Urinary bladder (tissue), 4 donors: ENCODE results near the gene ACADVL. TPM values are rescaled to one million over a fixed set of nuclear protein-coding genes. Genes with fewer than 3 reads are reported as not detected.

Source experiments
- DNase-seq: peaks from one replicate; pipeline ENCODE4 v3.0.0-alpha.2; 2015; ENCODE audit errors: extremely low spot score
- H3K27ac ChIP-seq: one replicate; pipeline ENCODE4 v1.5.1; 2013; ENCODE audit warnings: low read depth, mild to moderate bottlenecking, moderate library complexity
- H3K36me3 ChIP-seq: one replicate; pipeline ENCODE4 v1.6.1; 2013; ENCODE audit warnings: mild to moderate bottlenecking, moderate library complexity; ENCODE audit not compliant: insufficient read depth
- H3K4me1 ChIP-seq: one replicate; pipeline ENCODE4 v1.6.1; 2013; ENCODE audit warnings: mild to moderate bottlenecking, moderate library complexity; ENCODE audit not compliant: insufficient read depth
- H3K4me3 ChIP-seq: one replicate; pipeline ENCODE4 v1.5.1; 2013; ENCODE audit warnings: low read depth, low read length
- WGBS: extraction: QIAGEN DNeasy Blood & Tissue Kit; methylation state at CpG from one replicate; pipeline ENCODE4 v1.1.7; 2013; 5-methylcytosine and 5-hydroxymethylcytosine counted together
- polyA plus RNA-seq: library from polyadenylated mRNA; stranded (reverse); fragments of 200-250 nt; gene quantifications from one replicate; pipeline ENCODE4 v1.2.3, GENCODE V29; 2013
- total RNA-seq: library from RNA; depleted of rRNA; stranded (reverse); fragments of >200 nt; gene quantifications from one replicate; pipeline ENCODE4 v1.2.3, GENCODE V29; 2014
- donor health status: healthy with polysubstance abuse.
- donor health status: healthy.

Gene ACADVL
- total and polyA plus RNA-seq, 2 donors: 130 to 314 TPM

DNA sequence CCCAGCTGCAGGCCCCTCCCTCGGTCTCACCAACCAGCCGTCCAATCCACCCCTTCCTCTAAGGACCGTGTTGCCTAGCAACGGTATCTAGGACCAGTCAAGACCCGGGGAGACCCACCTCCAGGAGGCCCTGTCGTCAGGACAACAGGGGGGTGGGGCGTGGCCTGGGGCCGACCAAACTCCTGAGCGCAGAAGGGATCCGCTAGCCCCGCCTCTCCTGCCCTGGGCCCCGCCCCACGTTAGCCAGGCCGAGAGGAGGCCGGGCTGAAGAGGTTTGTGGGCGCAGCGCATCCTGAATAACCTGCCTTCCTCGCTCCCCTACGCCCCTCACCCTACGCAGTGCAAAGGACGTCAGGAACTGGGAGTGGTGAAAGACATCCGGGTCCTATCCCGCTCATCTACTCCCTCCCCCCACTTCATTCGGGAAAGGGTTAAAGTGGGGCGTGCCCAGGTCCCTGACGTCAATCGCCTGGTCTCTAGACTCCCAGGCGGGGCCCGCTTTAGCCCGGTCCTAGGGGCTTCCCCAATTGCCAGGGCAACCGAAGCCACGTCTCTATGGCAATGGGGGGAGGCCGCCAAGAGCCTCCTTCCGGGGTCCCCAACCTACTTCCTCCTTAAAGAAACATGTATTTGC, 14.8 kb upstream of the ACADVL start:
- under 1% methylated on average over 34 of the region's 34 CpGs for WGBS
- peak; percentile 85 for DNase-seq
- H3K27ac ChIP-seq: no peak overlapping the region

DNA sequence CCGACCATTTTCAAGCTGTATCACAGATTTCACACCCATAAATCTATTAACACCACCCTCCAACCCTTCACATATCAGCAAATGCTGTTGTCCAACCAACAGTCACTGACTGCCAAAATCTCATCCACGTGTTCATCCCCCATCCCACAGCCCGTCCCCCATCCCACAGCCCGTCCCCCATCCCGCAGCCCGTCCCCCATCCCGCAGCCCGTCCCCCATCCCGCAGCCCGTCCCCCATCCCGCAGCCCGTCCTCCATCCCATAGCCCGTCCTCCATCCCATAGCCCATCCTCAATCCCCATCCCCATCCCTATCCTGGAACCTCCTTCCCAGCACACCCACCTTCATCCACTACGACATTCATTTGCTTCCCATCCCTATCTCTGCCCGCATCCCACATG, 14.2 kb upstream of the ACADVL start:
- H3K36me3 ChIP-seq: no peaks in the 10 kb centered on the region
- peak overlapping the region; percentile 44 for H3K4me3 ChIP-seq
- no peak for DNase-seq
- WGBS: 28% methylated on average over 15 of the region's 15 CpGs
- H3K27ac ChIP-seq: no peak overlapping the region
- H3K4me1 ChIP-seq: no peaks in the 10 kb centered on the region

More for the DNA sequence above, 14.8 kb upstream of the ACADVL start:
- H3K4me1 ChIP-seq: no peaks in the 10 kb centered on the region
- no peaks in the 10 kb centered on the region for H3K36me3 ChIP-seq
- H3K4me3 ChIP-seq: peak overlapping the region; percentile 44

DNA sequence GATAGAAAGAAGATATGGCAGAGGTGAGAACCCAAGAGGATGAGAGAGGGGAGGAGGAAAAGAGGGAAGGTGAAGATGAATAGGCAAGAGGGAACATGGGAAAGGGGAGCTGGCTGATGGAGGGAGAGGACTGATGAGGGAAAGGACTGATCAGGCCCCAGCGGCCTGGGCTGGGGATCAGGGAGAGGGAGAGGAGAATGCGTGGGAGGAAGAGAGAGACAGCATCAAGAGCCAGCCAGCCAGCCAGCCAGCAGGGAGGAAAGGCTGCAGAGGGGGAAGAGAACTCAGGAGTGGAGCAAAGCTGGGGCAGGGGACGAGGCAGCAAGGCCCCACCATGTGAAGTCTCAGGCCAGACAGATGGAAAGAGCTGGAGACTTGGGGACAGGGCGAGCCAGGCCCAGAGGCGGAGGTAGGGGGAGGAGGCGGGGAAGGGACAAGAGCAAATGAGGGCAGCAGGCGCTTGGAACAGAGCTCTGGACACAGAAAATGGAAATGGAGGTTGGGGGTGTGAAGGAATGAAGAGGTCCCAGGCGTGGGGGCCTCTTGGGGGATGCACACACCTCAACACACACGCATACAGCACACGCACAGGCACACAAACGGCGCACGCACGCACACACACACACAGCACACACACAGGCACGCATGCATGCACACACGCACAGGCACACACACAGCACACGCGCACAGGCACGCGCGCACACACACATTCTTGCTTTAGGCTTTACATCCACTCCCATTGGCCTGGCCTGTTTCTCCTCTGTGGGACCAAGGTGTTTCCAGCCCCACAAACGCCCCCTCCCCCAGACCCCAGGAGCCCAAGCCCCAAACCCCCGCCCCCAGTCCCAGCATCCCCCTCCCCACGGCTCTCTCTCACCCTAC, 12.4 kb upstream of the ACADVL start:
- Histone ChIP-seq H3K4me1 (no peaks in the 10 kb centered on the region), H3K4me3 (no peak overlapping the region)
- 78% methylated on average over 24 of the region's 24 CpGs for WGBS

GRCh38 chr17:7208027-7208571, 11.6 kb upstream of the ACADVL start:
- Histone ChIP-seq H3K4me3 (no peak overlapping the region), H3K36me3 (no peaks in the 10 kb centered on the region), H3K4me1 (no peaks in the 10 kb centered on the region), H3K27ac (no peak overlapping the region)
- 59% methylated on average over 21 of the region's 21 CpGs for WGBS
- DNase-seq: no peak

More for the DNA sequence above, 12.4 kb upstream of the ACADVL start:
- Histone ChIP-seq H3K27ac (no peak overlapping the region), H3K36me3 (no peaks in the 10 kb centered on the region)
- no peak for DNase-seq

DNA sequence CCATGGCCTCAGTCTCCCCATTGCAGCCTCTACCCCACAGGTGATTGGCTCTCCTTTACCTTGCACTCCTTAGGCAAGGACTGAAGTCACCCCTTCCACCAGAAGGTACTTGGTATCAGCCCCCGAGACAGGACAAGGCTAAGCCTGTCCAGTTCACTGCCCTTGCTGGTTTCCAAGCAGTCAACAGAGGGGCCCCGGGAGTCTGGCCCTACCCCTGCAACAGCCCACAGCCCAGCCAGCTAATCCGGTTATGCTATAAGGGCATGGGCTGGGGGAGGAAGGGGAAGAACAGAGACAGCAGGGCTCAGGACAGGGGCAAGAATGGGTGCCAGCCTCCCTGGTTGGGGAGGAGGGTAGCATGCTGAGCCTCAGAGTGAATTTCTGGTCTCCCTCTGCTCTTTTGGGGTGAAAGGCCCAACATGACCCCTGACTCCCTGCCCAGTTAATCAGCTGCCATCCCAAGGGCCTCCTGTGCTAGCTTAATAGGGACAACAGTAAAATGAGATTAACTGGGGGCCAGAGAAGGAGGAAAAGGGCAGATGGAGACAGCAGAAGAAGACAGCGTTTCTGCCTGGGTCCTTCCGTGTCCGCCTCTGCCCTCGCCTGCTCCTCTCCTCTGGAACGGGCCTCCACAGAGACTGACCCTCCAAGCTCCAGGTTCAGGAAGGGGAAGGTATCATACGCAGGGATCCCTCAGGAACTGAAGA, 10.8 kb upstream of the ACADVL start:
- Histone ChIP-seq H3K4me1 (peaks cover under 1% of the 10 kb centered on the region), H3K36me3 (no peaks in the 10 kb centered on the region), H3K27ac (no peak overlapping the region), H3K4me3 (no peak overlapping the region)
- DNase-seq: no peak
- 82% methylated on average over 9 of the region's 9 CpGs for WGBS

GRCh38 chr17:7211491-7212273, 8.1 kb upstream of the ACADVL start:
- no peaks in the 10 kb centered on the region for H3K36me3 ChIP-seq
- WGBS: 37% methylated on average over 35 of the region's 37 CpGs
- no peak overlapping the region for H3K4me3 ChIP-seq
- no peak overlapping the region for H3K27ac ChIP-seq
- no peak for DNase-seq
- peaks cover 2% of the 10 kb centered on the region for H3K4me1 ChIP-seq

DNA sequence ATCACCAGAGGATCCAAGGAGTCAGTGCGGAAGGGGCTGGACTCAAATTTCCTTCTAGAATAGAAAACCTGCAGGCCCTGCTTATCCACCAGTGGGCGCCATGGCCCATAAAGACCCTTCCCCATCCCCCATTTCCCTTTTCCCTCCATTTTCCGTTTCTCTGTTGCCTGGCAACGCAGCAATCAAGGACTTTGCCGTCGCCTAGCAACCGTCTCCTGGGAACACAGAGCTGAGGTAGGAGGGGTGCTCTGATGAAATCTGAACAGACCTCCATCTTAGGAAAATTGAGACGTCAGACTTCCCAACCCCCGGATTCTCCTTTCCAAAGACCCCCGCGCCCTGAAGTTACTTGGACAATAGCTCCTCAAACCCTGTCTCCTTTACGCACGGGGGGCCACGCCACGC, 5.8 kb upstream of the ACADVL start:
- Histone ChIP-seq H3K4me3 (peak overlapping the region; percentile 53), H3K27ac (no peak overlapping the region), H3K36me3 (no peaks in the 10 kb centered on the region), H3K4me1 (peaks cover 2% of the 10 kb centered on the region)
- peak; percentile 92 for DNase-seq
- 4% methylated on average over 15 of the region's 15 CpGs for WGBS

GRCh38 chr17:7214300-7215135, 5.2 kb upstream of the ACADVL start:
- DNase-seq: peak; percentile 97
- WGBS: under 1% methylated on average over 45 of the region's 45 CpGs
- Histone ChIP-seq H3K27ac (peak overlapping the region; percentile 38), H3K4me3 (peak overlapping the region; percentile 53), H3K36me3 (no peaks in the 10 kb centered on the region), H3K4me1 (peaks cover 2% of the 10 kb centered on the region)

DNA sequence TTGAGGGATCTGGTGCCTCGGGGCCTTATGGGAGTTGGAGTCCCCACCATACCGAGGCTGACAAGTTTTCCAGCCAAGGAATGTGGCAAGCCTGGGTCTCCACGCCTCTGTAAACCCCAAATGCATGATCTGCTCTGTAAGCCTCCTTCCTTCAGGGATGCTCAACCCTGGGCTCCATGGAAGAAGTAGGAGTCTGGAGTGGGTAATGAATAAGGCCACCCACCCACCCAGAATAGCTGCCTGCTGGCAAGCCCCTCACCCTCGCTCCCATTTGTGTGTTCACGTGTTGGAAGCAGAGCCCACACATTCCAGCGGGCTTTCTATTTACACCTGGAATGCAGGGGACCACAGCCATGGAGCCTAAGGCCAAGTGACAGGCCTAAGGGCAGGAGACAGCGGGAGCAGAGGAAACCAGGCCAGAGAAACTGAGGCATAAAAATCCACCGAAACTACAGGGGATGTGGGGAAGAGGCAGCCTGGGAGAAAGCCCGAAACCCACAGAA, 4.6 kb upstream of the ACADVL start:
- H3K27ac ChIP-seq: peak overlapping the region; percentile 53
- WGBS: 14% methylated on average over 9 of the region's 9 CpGs
- H3K36me3 ChIP-seq: no peaks in the 10 kb centered on the region
- H3K4me3 ChIP-seq: no peak overlapping the region
- H3K4me1 ChIP-seq: peaks cover 2% of the 10 kb centered on the region
- no peak for DNase-seq

DNA sequence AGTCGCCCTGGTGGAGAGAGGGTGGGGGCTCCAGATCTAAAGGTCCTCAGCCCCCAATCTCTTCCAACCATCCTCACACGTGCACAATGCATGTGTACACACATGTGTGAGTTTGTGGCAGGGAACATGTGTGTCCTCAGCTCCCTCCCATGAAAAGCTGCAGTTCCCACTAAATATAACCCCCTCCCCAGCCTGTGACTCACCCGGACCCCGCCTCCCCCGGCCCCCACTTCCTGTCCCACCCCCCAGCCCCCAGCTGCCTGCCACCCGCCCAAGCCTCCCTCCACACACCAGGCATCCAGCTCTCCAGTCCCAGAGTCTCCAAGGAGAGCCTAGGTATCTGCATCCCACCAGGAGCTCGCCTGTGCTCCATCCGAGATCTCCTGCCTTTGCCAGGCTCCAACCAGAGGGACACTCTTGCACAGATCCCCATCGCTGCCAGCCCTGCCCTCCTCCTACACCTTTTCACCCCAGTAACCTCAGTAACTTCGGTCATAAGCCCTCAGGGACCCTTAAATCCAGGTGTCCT, 4.0 kb upstream of the ACADVL start:
- 13% methylated on average over 10 of the region's 10 CpGs for WGBS

GRCh38 chr17:7216242-7217112, 3.3 kb upstream of the ACADVL start:
- H3K27ac ChIP-seq: no peak overlapping the region
- no peaks in the 10 kb centered on the region for H3K36me3 ChIP-seq
- peaks cover 5% of the 10 kb centered on the region for H3K4me1 ChIP-seq
- DNase-seq: no peak
- whole genome bisulfite sequencing: 16% methylated on average over 7 of the region's 7 CpGs
- H3K4me3 ChIP-seq: peak overlapping the region; percentile 52

More for the DNA sequence above, 4.0 kb upstream of the ACADVL start:
- no peak for DNase-seq
- Histone ChIP-seq H3K36me3 (no peaks in the 10 kb centered on the region), H3K27ac (peak overlapping the region; percentile 53), H3K4me1 (peaks cover 3% of the 10 kb centered on the region), H3K4me3 (no peak overlapping the region)
